Neutrophil (primary cell): ENCODE measurements around the gene NPTN.
"Not testable (repeated sequence)": the region's sequence is repeated elsewhere in the genome, so short reads cannot be mapped to it uniquely, and the experiment has no call there.

Experiments
- H3K27ac ChIP-seq: fragments of 200-600 bp; sonication (generic); 2 replicates; pipeline ENCODE4 v1.5.1; 2016; ENCODE audit warnings: mild to moderate bottlenecking, moderate library complexity
- H3K27me3 ChIP-seq: fragments of 200-600 bp; sonication (generic); 2 replicates; pipeline ENCODE4 v1.6.0; 2016; ENCODE audit warnings: mild to moderate bottlenecking
- H3K36me3 ChIP-seq: fragments of 200-600 bp; sonication (generic); 2 replicates; pipeline ENCODE4 v1.5.1; 2017
- H3K4me1 ChIP-seq, 2 experiments: fragments of 200-600 bp in 1 of 2; sonication (generic) in 1 of 2; 1 replicate in 1 of 2; 2 replicates in 1 of 2; pipeline versions ENCODE4 v1.5.1 to v1.6.1; 2013 to 2016; ENCODE audit warnings: low read depth in 1 of 2, low read length in 1 of 2, mild to moderate bottlenecking in 1 of 2, moderate library complexity in 1 of 2; ENCODE audit not compliant: control insufficient read depth in 1 of 2, insufficient read depth in 1 of 2
- H3K4me3 ChIP-seq, 2 experiments: fragments of 200-600 bp in 1 of 2; sonication (generic) in 1 of 2; 1 replicate in 1 of 2; 2 replicates in 1 of 2; pipeline ENCODE4 v1.5.1; 2013 to 2016; ENCODE audit warnings: low read depth in 1 of 2, low read length in 1 of 2, mild to moderate bottlenecking in 1 of 2, moderate library complexity in 1 of 2
- H3K9me3 ChIP-seq: fragments of 200-600 bp; sonication (generic); 2 replicates; pipeline ENCODE4 v1.5.1; 2016
- CTCF ChIP-seq: fragments of 200-600 bp; sonication (generic); IDR thresholded peaks from 2 replicates; pipeline ENCODE4 v1.5.1; 2016; ENCODE audit warnings: antibody characterized with exemption

Gene NPTN

GRCh38 chr15:73555080-73555479 lies 78.1 kb downstream of the NPTN start:
- H3K4me3 ChIP-seq: no peak overlapping the region

DNA sequence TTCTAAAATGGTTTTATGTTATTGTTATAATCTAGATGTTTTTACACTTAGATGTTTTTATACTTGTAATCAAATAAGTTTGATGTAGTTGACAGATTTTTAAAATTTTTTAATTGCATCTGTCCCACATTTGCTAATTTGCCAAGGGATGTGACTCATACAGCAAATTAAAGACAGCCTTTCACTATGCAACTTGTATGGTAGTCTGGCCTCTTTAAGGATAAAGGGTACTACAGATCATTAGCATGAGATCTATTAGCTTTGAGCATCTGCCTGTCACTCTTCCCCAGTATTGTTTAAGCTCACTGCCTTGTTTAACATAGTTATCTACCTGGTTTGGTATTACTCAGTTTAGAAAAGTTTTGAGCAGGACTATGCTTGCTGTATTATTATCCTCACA lies 83.0 kb downstream of the NPTN start:
- Histone ChIP-seq H3K27ac (no peak overlapping the region), H3K9me3 (no peaks in the 10 kb centered on the region), H3K36me3 (peaks cover 2% of the 10 kb centered on the region), H3K4me3 (no peak overlapping the region), H3K27me3 (no peaks in the 10 kb centered on the region), H3K4me1 (no peaks in the 10 kb centered on the region)
- no peak for TF ChIP-seq CTCF

More at GRCh38 chr15:73555080-73555479, 78.1 kb downstream of the NPTN start:
- peaks cover 42% of the 10 kb centered on the region for H3K36me3 ChIP-seq
- no peak overlapping the region for H3K27ac ChIP-seq
- no peak for TF ChIP-seq CTCF
- no peaks in the 10 kb centered on the region for H3K27me3 ChIP-seq
- H3K9me3 ChIP-seq: no peaks in the 10 kb centered on the region
- H3K4me1 ChIP-seq: no peaks in the 10 kb centered on the region

- H3K9me3 ChIP-seq, H3K27ac ChIP-seq, H3K27me3 ChIP-seq, H3K4me1 ChIP-seq, H3K4me3 ChIP-seq, H3K36me3 ChIP-seq: not testable (repeated sequence)
These were observed 84.3 kb downstream of the NPTN start for GRCh38 chr15:73548925-73549324.

GRCh38 chr15:73541479-73541878 lies 91.7 kb downstream of the NPTN start:
- TF ChIP-seq CTCF: no peak
- Histone ChIP-seq H3K4me1 (no peaks in the 10 kb centered on the region), H3K27ac (no peak overlapping the region), H3K4me3 (no peak overlapping the region), H3K36me3 (no peaks in the 10 kb centered on the region), H3K9me3 (no peaks in the 10 kb centered on the region), H3K27me3 (peaks cover 14% of the 10 kb centered on the region)

GRCh38 chr15:73540161-73540560 lies 93.0 kb downstream of the NPTN start:
- Histone ChIP-seq H3K36me3 (no peaks in the 10 kb centered on the region), H3K27ac (no peak overlapping the region), H3K4me3 (no peak overlapping the region), H3K9me3 (no peaks in the 10 kb centered on the region), H3K27me3 (peaks cover 20% of the 10 kb centered on the region), H3K4me1 (no peaks in the 10 kb centered on the region)
- no peak for TF ChIP-seq CTCF

DNA sequence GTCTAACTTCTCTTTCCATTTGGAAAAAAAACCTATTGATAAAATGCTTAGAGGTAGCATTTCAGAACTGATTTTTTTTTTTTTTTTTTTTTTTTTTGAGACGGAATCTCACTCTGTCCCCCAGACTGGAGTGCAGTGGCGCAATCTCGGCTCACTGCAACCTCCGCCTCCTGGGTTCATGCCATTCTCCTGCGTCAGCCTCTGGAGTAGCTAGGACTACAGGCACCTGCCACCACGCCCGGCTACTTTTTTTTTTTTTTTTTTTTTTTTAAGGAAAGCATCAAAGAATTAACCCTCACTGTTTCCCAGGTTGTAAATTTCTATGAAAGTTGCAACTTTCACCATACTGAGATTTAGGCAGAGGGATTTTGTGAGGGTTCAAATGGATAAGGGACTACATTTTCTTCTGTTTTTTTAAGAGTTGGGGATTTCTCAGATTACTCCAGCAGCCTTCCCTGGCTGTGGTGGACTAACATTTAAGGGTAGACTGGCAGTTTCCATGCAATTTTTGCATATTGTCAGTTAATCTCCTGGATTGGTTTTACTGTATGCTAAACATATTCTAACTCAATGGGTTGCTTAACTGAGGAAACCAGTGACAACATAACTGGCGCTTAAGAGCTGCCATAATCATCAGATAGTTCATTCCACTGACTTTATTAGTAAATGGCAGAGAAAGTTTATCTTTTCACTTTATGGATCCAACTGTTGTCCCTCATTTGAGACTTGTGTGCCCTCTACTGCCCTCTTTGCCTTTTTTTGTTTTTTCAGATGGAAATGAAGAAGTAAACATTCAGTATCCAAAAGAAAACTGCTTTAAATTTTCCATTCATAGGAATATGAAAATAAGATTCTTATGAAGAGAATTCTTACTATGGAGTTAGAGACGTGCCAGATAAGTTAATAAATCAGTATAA lies 93.7 kb downstream of the NPTN start:
- Histone ChIP-seq H3K4me3 (no peak overlapping the region), H3K9me3 (no peaks in the 10 kb centered on the region)

More for the DNA sequence above, 93.7 kb downstream of the NPTN start:
- no peaks in the 10 kb centered on the region for H3K4me1 ChIP-seq
- no peaks in the 10 kb centered on the region for H3K36me3 ChIP-seq
- TF ChIP-seq CTCF: no peak
- no peak overlapping the region for H3K27ac ChIP-seq
- peaks cover 20% of the 10 kb centered on the region for H3K27me3 ChIP-seq
